ENCODE results near the gene AADAT.
"Not testable (repeated sequence)": the region's sequence is repeated elsewhere in the genome, so short reads cannot be mapped to it uniquely, and the experiment has no call there.

The AADAT gene

GRCh38 chr4:170089274-170089667 lies 485 bp downstream of the AADAT start:
- DNase-seq (ENCODE audit: low spot score): peak; percentile 34

- DNase-seq (ENCODE audit: low spot score): no peak
Measured at GRCh38 chr4:170088716-170089115, 1.0 kb downstream of the AADAT start.

- no peak for DNase-seq (ENCODE audit: low spot score)
Measured at GRCh38 chr4:170087163-170087700, 2.5 kb downstream of the AADAT start.

GRCh38 chr4:170083541-170083940 lies 6.2 kb downstream of the AADAT start:
- no peak for DNase-seq (ENCODE audit: low spot score)

DNA sequence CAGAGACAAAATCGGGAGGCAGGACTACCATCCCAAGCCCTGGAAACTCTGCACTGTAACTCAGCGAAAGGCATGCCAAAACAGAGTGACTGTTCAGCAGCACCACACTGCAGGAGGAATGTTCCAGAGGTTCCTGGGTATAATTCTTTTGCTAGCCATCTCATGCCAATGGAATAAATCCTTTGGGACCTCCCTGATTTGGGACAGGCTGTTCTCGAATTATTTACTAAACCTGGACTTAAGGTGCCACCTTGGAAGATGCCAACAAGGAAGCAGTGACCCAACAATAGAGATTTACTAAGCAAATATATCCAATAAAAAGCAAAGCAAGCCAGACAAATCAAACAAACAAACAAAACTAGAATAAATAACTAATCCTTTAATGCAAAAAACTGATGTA lies 9.3 kb downstream of the AADAT start:
- DNase-seq (ENCODE audit: low spot score): no peak

GRCh38 chr4:170079981-170080380 lies 9.8 kb downstream of the AADAT start:
- no peak for DNase-seq (ENCODE audit: low spot score)

- DNase-seq (ENCODE audit: low spot score): no peak
Measured at GRCh38 chr4:170071196-170071595, 18.6 kb downstream of the AADAT start.

GRCh38 chr4:170068438-170069128 lies 21.2 kb downstream of the AADAT start:
- no peak for DNase-seq (ENCODE audit: low spot score)

GRCh38 chr4:170059421-170059820 lies 30.3 kb downstream of the AADAT start:
- DNase-seq (ENCODE audit: low spot score): no peak

DNA sequence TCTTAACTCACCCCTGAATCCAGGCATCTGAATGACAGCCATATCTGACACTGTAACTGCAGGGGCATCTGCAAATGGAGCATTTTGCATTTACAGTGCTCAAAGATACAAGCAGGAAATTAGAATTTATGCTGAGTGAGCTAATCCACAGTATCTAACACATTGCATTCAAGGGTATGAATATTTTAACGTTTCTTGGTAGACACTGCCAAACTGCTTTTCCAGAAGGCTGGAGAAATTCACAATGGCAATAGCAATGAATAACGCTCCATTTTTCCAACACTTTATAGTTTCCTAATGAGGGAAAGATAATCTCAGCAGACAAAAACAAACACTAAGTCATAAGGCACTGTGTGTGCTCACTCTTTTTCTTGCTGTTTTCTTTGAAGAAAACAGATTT lies 30.9 kb downstream of the AADAT start:
- no peak for DNase-seq (ENCODE audit: low spot score)

DNA sequence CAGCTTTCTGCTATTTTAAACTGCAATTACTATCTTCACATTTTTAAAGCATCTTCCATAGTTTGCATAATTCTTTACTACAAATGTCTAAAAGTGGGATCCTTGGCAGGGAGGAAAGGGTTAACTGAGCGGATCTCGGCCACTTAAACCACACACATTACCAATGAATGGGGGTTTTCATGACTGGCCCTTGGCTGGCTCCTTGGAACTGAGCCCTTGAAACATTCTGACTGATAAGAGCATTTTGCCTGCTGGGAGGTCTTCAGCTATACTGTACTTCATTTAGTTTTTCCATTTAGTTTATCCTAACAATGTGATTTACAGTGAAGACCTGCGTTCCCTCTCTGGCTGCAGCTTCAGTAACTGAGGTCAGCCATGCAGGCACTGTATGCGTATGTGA lies 31.9 kb downstream of the AADAT start:
- no peak for DNase-seq (ENCODE audit: low spot score)

DNA sequence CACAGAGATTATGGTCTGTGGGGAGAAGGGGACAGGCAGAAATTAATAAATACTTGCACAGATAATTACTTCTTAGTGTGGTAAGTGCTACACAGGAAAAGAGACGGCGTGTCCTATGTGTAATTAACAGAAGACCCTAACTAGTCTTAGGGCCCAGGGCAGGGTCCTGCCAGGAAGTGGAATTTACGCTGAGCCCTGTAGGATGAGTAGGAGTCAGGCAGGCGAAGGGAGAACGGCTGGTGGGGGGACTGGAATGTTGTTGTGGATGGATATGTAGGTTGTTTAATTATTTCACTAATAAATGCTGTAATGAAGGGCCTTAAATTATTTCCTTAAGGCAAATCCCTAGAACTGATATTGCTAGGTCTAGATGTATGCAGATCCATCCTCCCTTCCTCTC lies 36.8 kb downstream of the AADAT start:
- DNase-seq (ENCODE audit: low spot score): no peak

GRCh38 chr4:170051402-170051801 lies 38.4 kb downstream of the AADAT start:
- DNase-seq (ENCODE audit: low spot score): no peak

- DNase-seq (ENCODE audit: low spot score): no peak
Measured at GRCh38 chr4:170049766-170050165, 40.0 kb downstream of the AADAT start.

- DNase-seq (ENCODE audit: low spot score): no peak
Measured at GRCh38 chr4:170047771-170048354, 41.9 kb downstream of the AADAT start.

- DNase-seq (ENCODE audit: low spot score): not testable (repeated sequence)
Measured at GRCh38 chr4:170046156-170046555, 43.6 kb downstream of the AADAT start.

DNA sequence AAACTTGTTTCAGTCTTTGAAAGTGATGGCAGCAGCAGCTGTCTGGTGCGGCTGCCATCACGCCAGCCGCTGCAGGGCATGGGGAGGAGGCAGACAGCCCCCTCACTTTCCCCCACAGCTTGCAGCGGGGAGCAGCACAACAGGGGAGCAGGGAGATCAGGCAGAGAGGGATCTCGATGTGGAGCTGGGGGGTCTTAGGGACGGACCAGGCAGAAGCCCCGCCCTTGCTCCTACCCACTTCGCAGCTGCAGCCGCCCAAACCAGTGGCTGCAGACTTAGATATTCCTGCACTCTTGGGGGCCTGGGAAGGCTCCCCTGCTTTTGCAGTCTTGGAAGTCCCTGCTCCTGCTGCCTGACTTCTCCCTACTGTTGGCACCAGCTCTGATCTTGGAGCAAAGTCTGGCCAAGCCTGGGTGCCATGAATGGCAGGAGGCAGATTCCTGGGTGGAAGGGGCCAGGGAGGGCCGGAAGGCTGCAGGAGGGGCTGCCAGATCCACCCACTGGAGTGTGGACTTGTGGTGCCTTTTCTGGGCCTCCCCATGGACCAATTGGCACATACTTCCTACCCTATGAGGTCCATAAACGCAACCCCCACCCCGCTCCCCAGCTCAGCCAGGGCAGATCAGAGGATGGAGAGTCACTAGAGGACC lies 49.6 kb downstream of the AADAT start:
- no peak for DNase-seq (ENCODE audit: low spot score)

GRCh38 chr4:170038769-170039168 lies 51.0 kb downstream of the AADAT start:
- no peak for DNase-seq (ENCODE audit: low spot score)

DNA sequence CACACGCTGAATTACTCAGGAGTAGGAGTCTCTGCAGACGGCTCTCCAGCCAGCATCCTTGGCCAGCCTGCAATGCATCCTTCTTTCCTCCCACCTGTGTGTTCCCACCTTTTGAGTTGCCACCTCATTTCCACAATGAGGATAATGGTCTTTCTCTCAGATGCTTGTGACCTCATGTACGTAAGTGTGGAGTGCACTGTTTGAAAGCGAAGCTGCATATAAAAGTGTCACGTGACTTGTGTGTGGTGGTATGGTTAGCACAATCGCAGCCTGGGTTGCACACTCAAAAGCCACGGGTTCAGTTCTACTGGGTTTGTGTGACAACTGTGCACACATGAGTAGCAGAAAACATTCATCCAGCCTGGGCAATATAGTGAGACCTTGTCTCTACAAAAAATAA lies 51.5 kb downstream of the AADAT start:
- no peak for DNase-seq (ENCODE audit: low spot score)

GRCh38 chr4:170037481-170037880 lies 52.3 kb downstream of the AADAT start:
- DNase-seq (ENCODE audit: low spot score): no peak

GRCh38 chr4:170035845-170036244 lies 53.9 kb downstream of the AADAT start:
- DNase-seq (ENCODE audit: low spot score): no peak

GRCh38 chr4:170035231-170035630 lies 54.5 kb downstream of the AADAT start:
- no peak for DNase-seq (ENCODE audit: low spot score)

DNA sequence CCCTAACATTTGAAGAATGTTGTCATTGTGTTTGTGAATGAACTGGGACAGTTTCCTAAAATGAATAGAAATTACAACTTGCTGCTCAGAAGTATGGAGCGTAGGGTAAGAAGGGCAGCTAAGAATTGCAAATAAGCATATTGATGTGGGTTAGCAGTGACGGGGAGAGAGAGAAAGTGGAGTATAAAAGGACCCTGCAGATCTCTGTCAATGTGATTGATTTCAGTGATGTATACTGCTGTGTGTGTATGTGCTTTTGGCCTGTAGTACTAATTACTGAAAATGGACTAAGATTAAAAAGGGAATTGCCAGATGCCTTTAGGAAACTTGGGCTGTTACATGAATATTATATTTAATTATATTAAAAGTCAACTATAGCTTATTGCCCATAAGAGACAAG lies 55.8 kb downstream of the AADAT start:
- no peak for DNase-seq (ENCODE audit: low spot score)

Measured in HuH-7.5 (cell line).